NCI-H748 (cell line): ENCODE data around the gene NBPF11.
A peak's percentile ranks its signal among the peaks of the same experiment; 100 is the strongest.
"Not testable (repeated sequence)": the region's sequence is repeated elsewhere in the genome, so short reads cannot be mapped to it uniquely, and the experiment has no call there.

Source experiments
- DNase-seq: peaks from one replicate; lab custom pipeline; 2025; ENCODE audit not compliant: unreplicated experiment; lab: John Stamatoyannopoulos, UW

The NBPF11 gene, protein sequence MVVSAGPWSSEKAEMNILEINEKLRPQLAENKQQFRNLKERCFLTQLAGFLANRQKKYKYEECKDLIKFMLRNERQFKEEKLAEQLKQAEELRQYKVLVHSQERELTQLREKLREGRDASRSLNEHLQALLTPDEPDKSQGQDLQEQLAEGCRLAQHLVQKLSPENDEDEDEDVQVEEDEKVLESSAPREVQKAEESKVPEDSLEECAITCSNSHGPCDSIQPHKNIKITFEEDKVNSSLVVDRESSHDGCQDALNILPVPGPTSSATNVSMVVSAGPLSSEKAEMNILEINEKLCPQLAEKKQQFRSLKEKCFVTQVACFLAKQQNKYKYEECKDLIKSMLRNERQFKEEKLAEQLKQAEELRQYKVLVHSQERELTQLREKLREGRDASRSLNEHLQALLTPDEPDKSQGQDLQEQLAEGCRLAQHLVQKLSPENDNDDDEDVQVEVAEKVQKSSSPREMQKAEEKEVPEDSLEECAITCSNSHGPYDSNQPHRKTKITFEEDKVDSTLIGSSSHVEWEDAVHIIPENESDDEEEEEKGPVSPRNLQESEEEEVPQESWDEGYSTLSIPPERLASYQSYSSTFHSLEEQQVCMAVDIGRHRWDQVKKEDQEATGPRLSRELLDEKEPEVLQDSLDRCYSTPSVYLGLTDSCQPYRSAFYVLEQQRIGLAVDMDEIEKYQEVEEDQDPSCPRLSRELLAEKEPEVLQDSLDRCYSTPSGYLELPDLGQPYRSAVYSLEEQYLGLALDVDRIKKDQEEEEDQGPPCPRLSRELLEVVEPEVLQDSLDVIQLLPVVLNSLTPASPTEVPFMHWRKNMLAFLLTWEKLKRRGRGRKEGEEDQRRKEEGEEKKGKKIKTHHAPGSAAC

DNA sequence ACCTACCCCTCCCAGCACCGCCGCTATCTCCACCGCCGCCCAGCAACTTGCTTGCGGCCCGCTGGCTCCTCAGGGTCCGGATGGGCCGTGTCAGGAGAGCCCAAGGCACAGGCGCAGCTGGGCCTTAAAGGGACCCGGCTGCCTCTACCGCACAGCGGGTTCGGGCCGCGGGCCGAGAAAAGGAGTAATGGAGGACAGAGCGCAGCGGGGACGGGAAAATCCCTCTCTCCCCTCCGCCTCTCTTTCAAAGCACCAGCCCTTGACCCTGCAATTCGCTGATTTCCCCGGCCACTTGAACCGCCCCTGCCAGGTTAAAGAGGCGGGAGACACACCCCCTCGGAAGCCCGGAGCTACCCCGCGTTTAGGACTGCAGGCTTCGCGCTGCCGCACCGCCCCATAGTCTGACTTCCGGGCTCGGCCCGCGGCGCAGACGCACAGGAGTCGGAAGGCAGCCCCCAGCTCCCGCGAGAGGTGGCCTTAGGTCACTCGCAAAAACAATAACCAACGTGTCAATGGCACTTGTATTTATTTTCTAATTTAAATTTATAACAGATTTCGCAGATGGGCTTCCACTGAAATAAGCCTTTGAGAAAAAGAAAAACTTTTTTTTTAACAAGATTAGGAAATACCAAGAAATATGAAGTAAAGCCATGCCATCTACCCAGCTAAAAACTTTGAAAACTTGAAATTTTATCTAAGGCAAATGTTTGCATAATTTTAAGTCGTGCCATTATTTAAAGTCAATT is at the start of gene NBPF11:
Gene NBPF11, minus strand, starts transcription at position 371 of the 746 bp plus-strand sequence. CDS start 25,278 bp downstream, outside the sequence.
- DNase-seq = peak; percentile 89

GRCh38 chr1:148197396-148197795 is 45.3 kb upstream of the NBPF11 start:
- not testable (repeated sequence) for DNase-seq

DNA sequence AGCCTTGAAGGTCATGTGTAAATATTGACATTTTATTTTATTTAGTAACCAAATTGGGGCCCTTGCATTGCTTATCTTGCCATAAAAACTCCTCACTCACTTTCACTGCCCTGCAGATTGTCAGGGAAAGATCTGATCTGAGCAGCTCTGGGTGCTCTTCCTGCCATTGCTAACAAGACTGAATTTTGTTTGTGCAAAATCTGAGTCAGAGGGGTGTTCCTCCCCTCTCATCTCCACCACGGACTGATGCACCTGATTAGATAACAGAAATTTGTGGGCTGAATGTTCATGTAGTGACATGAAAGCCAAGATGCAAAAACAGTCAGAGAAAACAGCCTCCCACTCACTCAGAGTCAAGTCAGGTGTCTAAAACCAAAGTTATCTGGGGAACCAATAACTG is 44.9 kb upstream of the NBPF11 start:
- DNase-seq = not testable (repeated sequence)

DNA sequence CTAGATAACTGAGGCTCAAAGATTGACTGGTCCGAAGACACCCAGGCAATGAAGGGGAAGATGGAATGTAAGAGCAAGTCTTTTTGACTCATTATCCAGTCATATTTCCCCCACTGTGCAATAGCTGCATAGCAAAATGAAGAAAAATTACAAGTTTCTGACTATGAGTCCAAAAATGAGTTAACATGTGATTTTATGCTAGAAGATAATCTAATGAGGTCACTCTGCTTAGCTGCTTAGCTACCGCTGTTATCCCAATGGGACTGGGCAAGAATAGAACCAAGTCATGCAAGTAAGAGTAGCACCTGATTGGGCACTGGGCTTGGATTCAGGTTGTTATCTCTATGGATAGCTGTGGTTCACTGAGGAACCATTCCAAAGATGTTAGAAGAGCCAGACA is 43.0 kb upstream of the NBPF11 start:
- not testable (repeated sequence) for DNase-seq

- not testable (repeated sequence) for DNase-seq
These were observed 36.7 kb upstream of the NBPF11 start for GRCh38 chr1:148188768-148189167.

DNA sequence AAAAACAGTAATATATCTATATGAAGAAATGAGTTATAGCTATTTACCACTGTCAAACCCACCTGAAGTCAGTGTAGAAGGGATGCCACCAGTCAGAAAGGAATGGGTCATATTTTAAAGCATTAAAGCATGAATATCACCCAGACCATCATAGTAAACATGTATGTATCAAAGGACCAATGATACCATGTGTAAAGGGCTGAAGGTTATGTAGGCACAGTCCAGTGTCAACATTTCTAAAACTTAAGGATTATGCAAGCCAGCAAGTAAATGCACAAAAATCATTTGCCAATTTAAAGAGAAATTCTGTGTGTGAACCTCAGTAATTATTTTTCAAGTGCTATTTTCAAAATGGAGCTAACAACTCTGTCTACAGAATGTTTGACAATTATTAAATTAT is 26.6 kb upstream of the NBPF11 start:
- not testable (repeated sequence) for DNase-seq

GRCh38 chr1:148175414-148175813 is 23.3 kb upstream of the NBPF11 start:
- DNase-seq = not testable (repeated sequence)

DNA sequence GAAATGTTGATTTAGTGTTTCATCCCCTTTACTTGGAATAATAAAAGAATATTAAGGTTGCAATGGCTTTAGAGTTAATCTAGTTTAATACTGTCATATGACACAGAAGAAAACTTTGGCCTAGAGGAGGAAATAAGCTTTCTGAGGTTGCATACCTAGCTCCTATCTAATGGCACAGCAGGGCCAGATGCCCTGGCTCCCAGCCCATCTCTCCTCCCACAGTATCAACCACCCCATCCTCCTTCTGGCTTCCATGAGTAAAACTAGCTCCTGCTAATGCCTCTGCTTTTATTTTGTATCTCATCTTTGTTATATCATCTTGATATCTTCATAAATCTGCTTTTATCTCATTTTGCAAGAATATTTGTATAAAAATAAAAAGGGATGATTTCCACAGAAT is 19.9 kb upstream of the NBPF11 start:
- DNase-seq = not testable (repeated sequence)

DNA sequence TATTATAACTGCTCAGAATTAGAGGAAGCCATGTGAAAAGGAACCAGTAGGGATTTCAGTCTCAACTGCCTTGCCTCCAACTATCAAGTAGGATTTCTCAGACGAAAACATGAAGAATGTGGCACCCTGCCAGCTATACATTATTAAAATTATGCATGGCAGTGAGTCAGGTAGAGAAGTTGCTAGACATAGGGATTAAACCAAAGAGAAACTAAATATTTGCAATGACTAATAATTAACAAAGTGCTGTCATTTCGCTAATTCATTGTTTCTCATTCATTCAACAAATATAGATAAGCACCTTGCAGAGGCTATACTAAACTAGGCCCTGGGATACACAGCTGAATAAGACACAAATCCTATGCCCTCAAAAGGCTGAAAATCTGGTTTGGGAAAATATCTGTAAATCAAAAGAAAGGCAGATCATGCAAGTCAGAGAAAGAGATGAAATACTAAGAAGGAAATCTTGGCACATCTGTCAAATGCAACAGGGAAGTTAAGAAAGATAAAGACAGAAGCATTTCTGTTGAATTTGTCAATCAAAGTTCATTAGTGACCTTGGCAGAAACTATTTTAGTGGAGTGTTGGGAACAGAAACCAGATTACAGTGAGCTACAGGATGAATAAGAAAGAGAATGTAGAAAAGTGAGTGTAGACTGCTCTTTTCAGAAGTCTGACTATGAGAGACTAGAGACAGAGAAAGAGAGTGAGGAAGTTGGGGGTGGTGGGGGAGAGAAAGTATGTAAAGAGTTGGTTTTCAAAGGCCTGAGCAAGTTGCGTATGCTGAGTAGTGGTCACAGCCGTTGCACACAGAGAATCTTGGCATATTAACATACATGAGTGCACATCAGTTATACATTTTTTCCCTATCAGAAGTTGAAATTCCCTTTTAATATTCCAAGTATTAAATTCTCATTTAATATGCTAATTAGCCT is 14.7 kb upstream of the NBPF11 start:
- no peak for DNase-seq

DNA sequence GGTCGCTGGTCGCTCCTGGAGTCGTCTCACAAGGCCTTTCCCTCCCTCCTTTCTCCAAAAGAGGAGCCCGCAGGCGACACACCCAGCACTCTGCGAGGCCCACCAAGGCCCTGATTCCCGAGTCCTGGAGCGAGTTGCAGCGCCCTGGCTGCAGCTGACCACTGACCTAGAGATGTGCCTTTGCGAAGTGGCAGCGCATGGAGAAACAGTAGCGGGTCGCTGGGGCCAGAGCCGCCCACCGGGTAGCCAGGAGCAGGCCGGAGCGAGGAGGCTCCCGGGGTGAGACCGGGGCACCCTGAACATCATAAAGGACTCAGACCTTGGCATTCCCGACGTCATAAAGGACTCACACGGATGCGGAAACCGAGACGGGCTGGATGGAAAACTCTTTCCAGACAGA is 10.3 kb upstream of the NBPF11 start:
- DNase-seq = no peak

GRCh38 chr1:148161053-148161901 is 9.2 kb upstream of the NBPF11 start:
- DNase-seq = no peak

DNA sequence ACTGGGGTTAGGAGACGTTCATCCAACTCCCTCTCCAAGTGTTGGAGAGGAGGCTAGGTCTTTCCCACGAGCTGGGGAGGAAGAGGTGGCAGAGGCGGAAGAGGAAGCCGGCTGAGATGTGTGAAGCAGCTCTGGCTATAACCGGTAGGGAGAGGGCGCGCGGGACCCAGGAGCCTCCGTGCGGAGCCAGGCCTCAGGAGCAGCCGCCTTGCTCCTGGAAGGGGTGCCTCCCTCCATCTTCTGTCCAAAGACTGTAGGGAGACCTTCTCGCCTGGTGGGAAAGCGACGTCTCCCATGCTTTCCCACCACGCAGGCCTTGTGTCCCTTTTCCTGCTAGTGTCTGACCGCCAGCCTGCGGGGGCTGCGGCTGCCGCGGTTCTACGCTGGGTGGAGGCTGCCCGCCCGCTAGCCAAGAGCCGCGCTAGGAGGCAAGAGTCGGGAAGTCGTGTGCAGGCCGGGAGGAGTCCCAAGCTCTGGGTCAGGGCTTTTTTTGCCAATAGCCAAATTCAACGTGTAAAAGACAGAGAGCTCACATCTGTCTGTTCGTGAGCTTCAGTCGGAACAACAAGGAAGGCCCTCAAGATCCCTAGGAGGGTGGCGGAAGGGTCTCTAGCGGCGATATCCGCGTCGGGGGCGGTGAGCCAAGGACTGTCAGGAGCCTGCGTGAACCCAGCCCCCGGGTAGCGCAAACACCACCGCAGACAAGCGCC is 8.4 kb upstream of the NBPF11 start:
- DNase-seq = no peak

DNA sequence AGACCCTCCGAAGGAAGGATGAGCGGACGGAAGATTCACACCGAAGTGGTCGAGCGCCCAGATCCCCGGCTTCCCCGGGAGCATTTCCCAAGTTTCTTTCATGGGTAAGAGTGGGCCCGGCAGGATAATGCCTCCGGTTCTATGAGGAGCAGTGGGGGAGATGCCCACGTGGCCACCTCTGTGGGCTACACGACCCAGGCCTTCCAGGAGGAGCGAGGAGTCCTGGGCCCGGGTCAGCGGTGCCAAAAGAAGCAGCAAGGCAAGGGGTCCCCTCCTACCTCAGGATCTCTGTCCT is 7.9 kb upstream of the NBPF11 start:
- DNase-seq = no peak

DNA sequence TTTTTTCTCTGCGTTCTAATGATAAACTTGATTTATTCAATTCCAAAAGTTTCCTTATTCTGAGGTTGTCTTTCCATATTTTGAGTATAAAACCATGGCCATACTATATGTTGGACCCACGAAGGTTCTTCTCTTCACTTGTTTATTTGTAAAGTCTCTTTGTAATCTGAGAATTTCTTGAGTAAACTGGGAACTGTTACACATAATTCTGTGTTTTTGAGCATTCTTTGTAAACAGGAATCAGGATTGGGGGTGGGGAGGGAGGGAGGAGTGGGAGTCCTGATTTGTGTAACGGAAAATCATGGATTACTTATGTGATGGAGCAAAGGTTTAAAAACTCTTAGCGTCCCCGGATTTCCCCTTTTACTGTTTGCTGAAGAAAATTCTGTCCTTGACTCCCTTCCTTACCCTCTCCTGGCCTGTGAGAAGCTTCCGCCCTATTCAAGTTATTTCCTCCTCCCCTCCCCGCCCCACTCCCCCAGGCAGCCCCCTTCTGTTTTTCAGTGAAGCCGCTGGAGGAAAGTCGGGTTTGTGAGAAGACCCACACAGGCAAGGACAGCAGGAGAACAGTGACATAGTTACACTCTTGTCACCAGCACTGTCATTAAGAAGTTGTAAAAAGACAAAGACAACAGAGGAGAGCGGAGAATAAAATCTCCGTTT is 6.4 kb upstream of the NBPF11 start:
- no peak for DNase-seq

GRCh38 chr1:148157803-148158202 is 5.7 kb upstream of the NBPF11 start:
- not testable (repeated sequence) for DNase-seq

DNA sequence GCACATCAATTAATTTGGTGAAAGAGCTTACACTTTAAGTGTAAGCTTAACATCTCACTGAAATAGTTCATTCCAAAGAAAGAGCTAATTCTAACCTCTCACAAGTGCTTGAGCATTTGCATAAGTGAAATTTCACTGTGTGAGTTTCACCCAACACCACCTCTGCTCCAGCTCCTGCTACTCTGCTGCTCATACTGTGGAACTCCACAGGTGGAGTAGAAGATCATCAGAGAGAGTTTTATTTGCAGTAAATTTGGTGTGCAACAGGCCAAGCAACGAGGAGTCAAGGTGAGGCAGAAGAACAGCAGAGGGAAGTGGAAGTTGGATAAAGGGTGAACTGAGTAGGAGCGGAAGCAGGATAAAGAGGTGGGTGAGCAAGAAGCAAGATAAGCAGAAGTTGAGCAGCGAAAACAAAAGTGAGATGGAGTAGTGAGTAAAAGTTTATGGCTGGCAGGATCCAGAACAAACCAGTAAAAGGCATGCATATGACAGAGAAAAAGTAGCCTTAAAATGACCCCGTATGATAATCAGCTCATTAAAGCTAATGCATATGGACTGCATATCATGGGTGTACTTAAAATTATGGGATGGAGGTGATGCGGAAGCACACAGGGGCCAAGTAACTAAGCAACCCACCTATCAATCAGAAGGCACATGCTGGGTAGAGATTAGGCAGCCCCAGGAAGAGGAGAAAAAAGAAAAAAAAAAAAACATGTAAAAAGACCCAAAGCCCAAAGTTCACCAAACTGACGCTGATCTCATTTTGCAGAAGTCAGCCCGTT is 3.6 kb upstream of the NBPF11 start:
- DNase-seq = not testable (repeated sequence)

GRCh38 chr1:148152795-148153194 is 714 bp upstream of the NBPF11 start:
- DNase-seq = not testable (repeated sequence)
